SK-N-SH (cell line): Measurements from ENCODE around the gene JPH3. TPM values are rescaled to one million over a fixed set of nuclear protein-coding genes. Genes with fewer than 3 reads are reported as not detected.

Experiments
- CTCF ChIA-PET: fragments of 300-600, 350-600 bp; formaldehyde crosslinking; extraction: SDS; loops from one replicate; lab custom pipeline; 2021; lab: Yijun Ruan, JAX
- POLR2A ChIA-PET: fragments of 350-600 bp; sonication (Branson Sonifier 250); formaldehyde crosslinking; extraction: SDS; loops from one replicate; lab custom pipeline; 2020; ENCODE audit warnings: antibody characterized with exemption, inconsistent platforms; lab: Yijun Ruan, JAX
- DNase-seq: peaks from one replicate; pipeline ENCODE4 v3.0.0; 2012
- H2AFZ ChIP-seq: fragments of 200-600 bp; sonication (generic); 2 replicates; pipeline ENCODE4 v1.8.1; 2016; ENCODE audit warnings: antibody characterized with exemption, mild to moderate bottlenecking, low read depth
- H3F3A ChIP-seq: fragments of 200-600 bp; sonication (generic); replicated peaks from 2 replicates; pipeline ENCODE3; 2016; ENCODE audit warnings: antibody characterized with exemption, mild to moderate bottlenecking; ENCODE audit not compliant: insufficient read depth
- H3K27ac ChIP-seq, 2 experiments: fragments of 200-500 bp in 1 of 2; fragments of 200-600 bp in 1 of 2; sonication (Bioruptor generic) in 1 of 2; sonication (generic), shearing (Covaris generic) in 1 of 2; 2 replicates each; pipeline versions ENCODE4 v1.5.1 to v1.6.1; 2014 to 2016; ENCODE audit warnings: low read depth in 2 of 2, inconsistent platforms in 1 of 2, low read length in 1 of 2, mild to moderate bottlenecking in 1 of 2, mixed read lengths in 1 of 2
- H3K27me3 ChIP-seq: fragments of 200-600 bp; sonication (generic), shearing (Covaris generic); 2 replicates; pipeline ENCODE4 v1.6.1; 2016; ENCODE audit warnings: mixed run types; ENCODE audit not compliant: insufficient read depth
- H3K36me3 ChIP-seq, 2 experiments: fragments of 200-500 bp in 1 of 2; fragments of 200-600 bp in 1 of 2; sonication (Bioruptor generic) in 1 of 2; sonication (generic) in 1 of 2; replicated peaks in 1 of 2; 2 replicates each; pipeline versions ENCODE3 to v1.5.1; 2014 to 2016; ENCODE audit warnings: low read length in 1 of 2, mild to moderate bottlenecking in 1 of 2; ENCODE audit not compliant: insufficient read depth in 2 of 2, control insufficient read depth in 1 of 2
- H3K4me1 ChIP-seq, 2 experiments: fragments of 200-500 bp in 1 of 2; fragments of 200-600 bp in 1 of 2; sonication (Bioruptor generic) in 1 of 2; sonication (generic), shearing (Covaris generic) in 1 of 2; 2 replicates each; pipeline versions ENCODE4 v1.5.1 to v1.6.1; 2014 to 2016; ENCODE audit warnings: low read depth in 1 of 2, low read length in 1 of 2, mixed run types in 1 of 2; ENCODE audit not compliant: insufficient read depth in 2 of 2, control insufficient read depth in 1 of 2
- H3K4me2 ChIP-seq: fragments of 200-600 bp; sonication (generic), shearing (Covaris generic); 2 replicates; pipeline ENCODE4 v1.6.1; 2017; ENCODE audit warnings: mixed run types
- H3K4me3 ChIP-seq, 2 experiments: fragments of 200-500 bp in 1 of 2; fragments of 200-600 bp in 1 of 2; sonication (Bioruptor generic) in 1 of 2; sonication (generic), shearing (Covaris generic) in 1 of 2; 2 replicates each; pipeline versions ENCODE4 v1.5.1 to v1.8.1; 2014 to 2016; ENCODE audit warnings: low read depth in 2 of 2, inconsistent platforms in 1 of 2, low read length in 1 of 2, mild to moderate bottlenecking in 1 of 2, mixed read lengths in 1 of 2, moderate library complexity in 1 of 2
- H3K79me2 ChIP-seq: fragments of 200-600 bp; sonication (generic); 2 replicates; pipeline ENCODE4 v1.8.1; 2017; ENCODE audit warnings: mild to moderate bottlenecking; ENCODE audit not compliant: insufficient read depth
- H3K9ac ChIP-seq: fragments of 200-600 bp; sonication (generic); 2 replicates; pipeline ENCODE4 v1.6.1; 2017; ENCODE audit warnings: mixed run types
- H3K9me2 ChIP-seq: fragments of 200-600 bp; sonication (generic); 2 replicates; pipeline ENCODE4 v1.6.1; 2017; ENCODE audit warnings: mixed run types
- H3K9me3 ChIP-seq: fragments of 200-600 bp; sonication (generic); 2 replicates; pipeline ENCODE4 v1.6.1; 2017; ENCODE audit warnings: mixed run types, mild to moderate bottlenecking, moderate library complexity
- H4K20me1 ChIP-seq: fragments of 200-600 bp; sonication (generic); 2 replicates; pipeline ENCODE4 v1.6.1; 2017; ENCODE audit warnings: mild to moderate bottlenecking, mixed run types; ENCODE audit not compliant: insufficient read depth
- CHD2 ChIP-seq: fragments of 150-350 bp; IDR thresholded peaks from 2 replicates; pipeline ENCODE4 v1.6.1; 2018; ENCODE audit warnings: low read length; ENCODE audit not compliant: partially characterized antibody
- ELF1 ChIP-seq: IDR thresholded peaks from 2 replicates; pipeline ENCODE4 v1.4.0; 2012
- EP300 ChIP-seq, 2 experiments: IDR thresholded peaks; 2 replicates each; pipeline versions ENCODE4 v1.4.0 to v1.6.1; 2012; ENCODE audit warnings: borderline replicate concordance in 1 of 2, low read depth in 1 of 2, low read length in 1 of 2
- EZH2phosphoT487 ChIP-seq: fragments of 200-600 bp; sonication (generic); IDR thresholded peaks from 2 replicates; pipeline ENCODE4 v1.6.1; 2017; ENCODE audit warnings: low read depth, mixed run types, mild to moderate bottlenecking, antibody characterized with exemption, moderate library complexity, borderline replicate concordance
- FOXJ3 ChIP-seq: sonication (generic); formaldehyde crosslinking; IDR thresholded peaks from 2 replicates; pipeline ENCODE4 v1.5.1; 2020; ENCODE audit warnings: mild to moderate bottlenecking, missing genetic modification reagents
- FOXM1 ChIP-seq: IDR thresholded peaks from 2 replicates; pipeline ENCODE4 v1.4.0; 2012; ENCODE audit warnings: low read depth, mild to moderate bottlenecking
- GABPA ChIP-seq: IDR thresholded peaks from 2 replicates; pipeline ENCODE4 v1.4.0; 2012; ENCODE audit warnings: low read depth, mild to moderate bottlenecking
- GATA2 ChIP-seq: sonication (generic); formaldehyde crosslinking; IDR thresholded peaks from 2 replicates; pipeline ENCODE4 v1.5.0; 2020; ENCODE audit warnings: mild to moderate bottlenecking, missing genetic modification reagents
- IRF3 ChIP-seq: fragments of 150-350 bp; IDR thresholded peaks from 2 replicates; pipeline ENCODE4 v1.6.1; 2016; ENCODE audit warnings: mild to moderate bottlenecking, low read depth, low read length
- MAX ChIP-seq: IDR thresholded peaks from 2 replicates; pipeline ENCODE4 v1.4.0; 2012; ENCODE audit warnings: low read depth
- MXI1 ChIP-seq: IDR thresholded peaks from 2 replicates; pipeline ENCODE4 v1.6.1; 2012; ENCODE audit warnings: mild to moderate bottlenecking, low read depth, low read length, improper control_type of control experiment
- NRF1 ChIP-seq: IDR thresholded peaks from 2 replicates; pipeline ENCODE4 v1.6.1; 2012; ENCODE audit warnings: low read depth, mild to moderate bottlenecking, low read length
- PBX3 ChIP-seq: IDR thresholded peaks from 2 replicates; pipeline ENCODE4; 2012
- RCOR1 ChIP-seq: fragments of 150-350 bp; IDR thresholded peaks from 2 replicates; pipeline ENCODE4 v1.6.1; 2017; ENCODE audit warnings: antibody characterized with exemption, low read length
- RFX5 ChIP-seq: IDR thresholded peaks from 2 replicates; pipeline ENCODE4 v1.6.1; 2012; ENCODE audit warnings: mild to moderate bottlenecking, improper control_type of control experiment, low read length
- RXRA ChIP-seq: IDR thresholded peaks from 2 replicates; pipeline ENCODE4 v1.4.0; 2012; ENCODE audit warnings: low read depth, mild to moderate bottlenecking, borderline replicate concordance
- SIN3A ChIP-seq: IDR thresholded peaks from 2 replicates; pipeline ENCODE4 v1.6.1; 2012; ENCODE audit warnings: low read depth, mild to moderate bottlenecking, low read length, moderate library complexity, borderline replicate concordance
- TAF1 ChIP-seq: IDR thresholded peaks from 2 replicates; pipeline ENCODE4 v1.6.1; 2012; ENCODE audit warnings: low read depth, mild to moderate bottlenecking, low read length, moderate library complexity, borderline replicate concordance
- TCF12 ChIP-seq: IDR thresholded peaks from 2 replicates; pipeline ENCODE4 v1.4.0; 2012
- TEAD4 ChIP-seq: IDR thresholded peaks from 2 replicates; pipeline ENCODE4 v1.4.0; 2012; ENCODE audit warnings: mild to moderate bottlenecking, borderline replicate concordance; ENCODE audit not compliant: insufficient read depth
- YY1 ChIP-seq: IDR thresholded peaks from 2 replicates; pipeline ENCODE4 v1.4.0; 2012; ENCODE audit warnings: low read depth, mild to moderate bottlenecking
- WGBS: methylation state at CpG from one replicate; pipeline ENCODE4 v1.1.6; 2017; ENCODE audit warnings: low lambda C conversion rate; 5-methylcytosine and 5-hydroxymethylcytosine counted together
- polyA plus RNA-seq, 3 experiments: library from polyadenylated mRNA; depleted of rRNA; stranded (reverse); fragments of >200 nt; gene quantifications; 2 replicates each; pipeline ENCODE4 v1.2.3, GENCODE V29; 2012
- TF ChIP-seq, protein P1 (sequence below): fragments of 150-350 bp; IDR thresholded peaks from 2 replicates; pipeline ENCODE4 v1.6.1; 2017; ENCODE audit warnings: antibody characterized with exemption, low read length, low read depth, borderline replicate concordance

JPH3 gene
- polyA plus RNA-seq, 1 of the 3 experiments (the other 2 are of a cell fraction): 0.25 TPM

- Histone ChIP-seq H3K4me1 (no peaks in the 10 kb centered on the region; a peak in 1 of 4 replicates), H3K36me3 (no peaks in the 10 kb centered on the region), H4K20me1 (no peaks in the 10 kb centered on the region), H3K27me3 (no peaks in the 10 kb centered on the region), H3K4me2 (no peak overlapping the region), H3K9ac (no peak overlapping the region), H3K9me2 (no peaks in the 10 kb centered on the region), H3K27ac (no peak overlapping the region), H2AFZ (no peak overlapping the region), H3K4me3 (no peak overlapping the region), H3K79me2 (no peaks in the 10 kb centered on the region), H3F3A (no peaks in the 10 kb centered on the region), H3K9me3 (no peaks in the 10 kb centered on the region)
- POLR2A ChIA-PET: no interaction called here
- TF ChIP-seq FOXJ3 (CRISPR knock-in tag) (no peak), FOXM1 (no peak), ELF1 (no peak), TCF12 (no peak), NRF1 (no peak), RFX5 (no peak), SIN3A (no peak), RXRA (no peak), GATA2 (CRISPR knock-in tag) (no peak), MXI1 (no peak), PBX3 (no peak), GABPA (no peak)
- TF ChIP-seq, protein P1, sequence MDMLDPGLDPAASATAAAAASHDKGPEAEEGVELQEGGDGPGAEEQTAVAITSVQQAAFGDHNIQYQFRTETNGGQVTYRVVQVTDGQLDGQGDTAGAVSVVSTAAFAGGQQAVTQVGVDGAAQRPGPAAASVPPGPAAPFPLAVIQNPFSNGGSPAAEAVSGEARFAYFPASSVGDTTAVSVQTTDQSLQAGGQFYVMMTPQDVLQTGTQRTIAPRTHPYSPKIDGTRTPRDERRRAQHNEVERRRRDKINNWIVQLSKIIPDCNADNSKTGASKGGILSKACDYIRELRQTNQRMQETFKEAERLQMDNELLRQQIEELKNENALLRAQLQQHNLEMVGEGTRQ: no peak
- WGBS: no CpG with 5 or more reads among the region's 13 CpGs
- CTCF ChIA-PET: no interaction called here
- no peak for DNase-seq
Observed at GRCh38 chr16:87671221-87671620, 68.9 kb downstream of the JPH3 start.

GRCh38 chr16:87671715-87672270 lies 69.5 kb downstream of the JPH3 start:
- no peak overlapping the region for H3K9ac ChIP-seq
- ChIA-PET CTCF (no interaction called here), POLR2A (no interaction called here)
- H3K27me3 ChIP-seq: no peaks in the 10 kb centered on the region
- no peaks in the 10 kb centered on the region for H3K9me3 ChIP-seq
- H3K4me1 ChIP-seq: no peaks in the 10 kb centered on the region; a peak in 1 of 4 replicates
- no peak overlapping the region for H3K27ac ChIP-seq
- no peak overlapping the region for H3K4me3 ChIP-seq
- no peaks in the 10 kb centered on the region for H3F3A ChIP-seq
- 91% methylated on average over 19 of the region's 20 CpGs for whole genome bisulfite sequencing
- H3K36me3 ChIP-seq: no peaks in the 10 kb centered on the region
- H3K4me2 ChIP-seq: no peak overlapping the region
- no peak for DNase-seq
- no peaks in the 10 kb centered on the region for H4K20me1 ChIP-seq
- H3K79me2 ChIP-seq: no peaks in the 10 kb centered on the region
- no peaks in the 10 kb centered on the region for H3K9me2 ChIP-seq
- H2AFZ ChIP-seq: no peak overlapping the region
- no peak for TF ChIP-seq MAX
- TF ChIP-seq YY1: no peak
- no peak for TF ChIP-seq FOXJ3 (CRISPR knock-in tag)
- no peak for TF ChIP-seq TEAD4
- TF ChIP-seq FOXM1: no peak
- no peak for TF ChIP-seq EZH2phosphoT487
- no peak for TF ChIP-seq ELF1
- no peak for TF ChIP-seq IRF3
- no peak for TF ChIP-seq TAF1
- TF ChIP-seq SIN3A: no peak
- TF ChIP-seq RFX5: no peak
- TF ChIP-seq NRF1: no peak
- TF ChIP-seq RCOR1: no peak
- TF ChIP-seq PBX3: no peak
- no peak for TF ChIP-seq TCF12
- TF ChIP-seq CHD2: no peak
- TF ChIP-seq GABPA: no peak
- TF ChIP-seq EP300 (IDR thresholded peaks at IDR 0.05; ENCODE audit: borderline replicate concordance in 1 of 2, low read depth in 1 of 2, low read length in 1 of 2): no peak
